ENCODE data around the gene BEX3.
A peak's percentile ranks its signal among the peaks of the same experiment; 100 is the strongest.
"Not testable (repeated sequence)": the region's sequence is repeated elsewhere in the genome, so short reads cannot be mapped to it uniquely, and the experiment has no call there.

The BEX3 gene

GRCh38 chrX:103384672-103385071 is 8.3 kb downstream of the BEX3 start:
- no peak for DNase-seq

- DNase-seq = not testable (repeated sequence)
These were observed 9.0 kb downstream of the BEX3 start for GRCh38 chrX:103385283-103385830.

GRCh38 chrX:103386332-103386731 is 10.0 kb downstream of the BEX3 start:
- no peak for DNase-seq

GRCh38 chrX:103393487-103393886 is 17.1 kb downstream of the BEX3 start:
- no peak for DNase-seq

GRCh38 chrX:103396186-103396585 is 19.8 kb downstream of the BEX3 start:
- DNase-seq = no peak

- DNase-seq = no peak
These were observed 20.3 kb downstream of the BEX3 start for GRCh38 chrX:103396660-103397059.

GRCh38 chrX:103397707-103398106 is 21.4 kb downstream of the BEX3 start:
- no peak for DNase-seq

- peak; percentile 85 for DNase-seq
These were observed 22.1 kb downstream of the BEX3 start for GRCh38 chrX:103398421-103398864.

GRCh38 chrX:103399744-103400143 is 23.4 kb downstream of the BEX3 start:
- no peak for DNase-seq

- DNase-seq = no peak
These were observed 24.6 kb downstream of the BEX3 start for GRCh38 chrX:103400931-103401330.

GRCh38 chrX:103404231-103405008 is 28.1 kb downstream of the BEX3 start:
- DNase-seq = peak; percentile 85

GRCh38 chrX:103405009-103405333 is 28.6 kb downstream of the BEX3 start:
- no peak for DNase-seq

GRCh38 chrX:103406256-103406655 is 29.9 kb downstream of the BEX3 start:
- DNase-seq = no peak

- no peak for DNase-seq
These were observed 31.4 kb downstream of the BEX3 start for GRCh38 chrX:103407776-103408175.

- DNase-seq = not testable (repeated sequence)
These were observed 35.4 kb downstream of the BEX3 start for GRCh38 chrX:103411721-103412120.

GRCh38 chrX:103413705-103414387 is 37.5 kb downstream of the BEX3 start:
- no peak for DNase-seq

- DNase-seq = no peak
These were observed 38.2 kb downstream of the BEX3 start for GRCh38 chrX:103414561-103414960.

GRCh38 chrX:103415068-103415467 is 38.7 kb downstream of the BEX3 start:
- DNase-seq = no peak

- no peak for DNase-seq
These were observed 39.2 kb downstream of the BEX3 start for GRCh38 chrX:103415528-103415927.

- no peak for DNase-seq
These were observed 41.0 kb downstream of the BEX3 start for GRCh38 chrX:103417370-103417769.

GRCh38 chrX:103417933-103418332 is 41.6 kb downstream of the BEX3 start:
- DNase-seq = no peak

GRCh38 chrX:103418811-103419340 is 42.5 kb downstream of the BEX3 start:
- no peak for DNase-seq

GRCh38 chrX:103423955-103424638 is 47.8 kb downstream of the BEX3 start:
- no peak for DNase-seq
